HG02759 (cell line): Measurements from ENCODE around the gene ACTN2.

Source experiments
- ATAC-seq: cut with Tn5 transposase; IDR thresholded peaks from one replicate; pipeline ENCODE4 v1.9.1; 2021; ENCODE audit warnings: mild to moderate bottlenecking, moderate library complexity; ENCODE audit not compliant: unreplicated experiment

ACTN2 gene

GRCh38 chr1:236689713-236690569, 3.6 kb downstream of the ACTN2 start:
- ATAC-seq, result no peak

- ATAC-seq, result no peak
Measured at GRCh38 chr1:236691348-236691747, 5.0 kb downstream of the ACTN2 start.

DNA sequence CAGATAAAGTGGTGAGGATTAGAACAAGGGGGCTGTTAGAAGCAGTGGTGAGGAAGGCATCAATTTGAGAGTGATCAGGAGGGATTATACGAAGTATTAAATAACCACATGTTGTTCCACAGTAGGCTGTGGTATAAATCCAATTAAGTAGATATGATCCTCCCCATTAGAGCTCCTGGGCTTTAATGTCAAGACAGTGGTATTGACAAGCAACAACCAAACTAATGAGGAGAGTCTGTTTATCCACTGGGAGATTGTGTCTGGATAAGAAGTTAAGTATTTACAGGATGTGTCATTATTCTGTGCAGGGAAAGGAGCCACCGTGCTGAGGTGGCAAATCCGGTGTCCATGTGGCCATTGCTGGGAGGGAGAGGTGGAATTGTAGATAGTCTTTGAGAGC, 5.8 kb downstream of the ACTN2 start:
- no peak for ATAC-seq

DNA sequence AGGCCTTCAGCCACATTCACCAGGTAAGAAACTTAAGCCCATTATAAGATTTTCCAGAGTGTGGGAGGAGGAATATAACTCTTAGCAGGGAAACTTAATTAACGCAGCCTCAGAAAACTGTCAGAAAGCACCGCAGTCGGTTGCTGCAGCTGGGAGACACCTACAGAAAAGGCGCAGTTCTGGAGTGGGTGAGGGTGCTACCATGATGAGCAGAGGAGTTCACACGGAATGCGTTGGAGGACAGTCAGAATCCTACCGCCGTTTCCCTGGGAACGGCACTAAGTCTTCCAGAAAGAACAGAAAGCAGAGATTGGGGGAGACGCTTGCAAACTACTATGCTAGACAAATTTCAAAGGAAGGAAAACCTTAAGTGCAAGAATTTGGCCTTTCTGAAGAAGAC, 6.4 kb downstream of the ACTN2 start:
- ATAC-seq, result no peak

- no peak for ATAC-seq
Measured at GRCh38 chr1:236699366-236699765, 13.1 kb downstream of the ACTN2 start.

- ATAC-seq, result no peak
Measured at GRCh38 chr1:236700903-236701302, 14.6 kb downstream of the ACTN2 start.

GRCh38 chr1:236701782-236702181, 15.5 kb downstream of the ACTN2 start:
- ATAC-seq, result no peak

DNA sequence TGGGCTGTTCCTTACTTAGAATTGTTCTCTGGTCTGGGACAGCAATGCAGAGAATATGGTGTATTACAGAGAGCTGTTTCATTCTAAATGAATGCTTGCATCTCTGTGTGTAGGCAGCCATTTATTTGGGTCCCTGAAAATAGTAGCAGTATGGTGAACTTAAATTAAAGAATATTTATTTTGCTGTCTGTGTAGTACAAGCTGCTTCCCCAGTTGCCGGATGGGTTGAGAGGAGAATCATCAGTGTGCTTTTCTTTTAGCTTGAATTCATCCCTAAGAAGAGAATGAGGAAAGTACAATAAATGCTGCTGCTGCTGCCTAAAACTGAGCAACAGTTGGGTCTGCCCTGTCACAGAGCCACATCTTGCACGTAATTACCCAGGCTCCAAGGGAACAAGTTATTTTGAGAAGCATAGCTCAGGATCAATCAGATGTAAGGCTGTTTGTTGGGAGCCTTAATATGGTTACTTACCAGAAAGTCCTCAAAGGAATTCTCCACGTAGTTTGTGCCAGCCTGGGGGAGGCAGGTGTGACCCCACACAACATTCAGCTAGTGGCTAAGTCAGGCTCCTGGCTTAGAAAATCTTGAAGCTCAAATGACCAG, 16.6 kb downstream of the ACTN2 start:
- ATAC-seq, result no peak

DNA sequence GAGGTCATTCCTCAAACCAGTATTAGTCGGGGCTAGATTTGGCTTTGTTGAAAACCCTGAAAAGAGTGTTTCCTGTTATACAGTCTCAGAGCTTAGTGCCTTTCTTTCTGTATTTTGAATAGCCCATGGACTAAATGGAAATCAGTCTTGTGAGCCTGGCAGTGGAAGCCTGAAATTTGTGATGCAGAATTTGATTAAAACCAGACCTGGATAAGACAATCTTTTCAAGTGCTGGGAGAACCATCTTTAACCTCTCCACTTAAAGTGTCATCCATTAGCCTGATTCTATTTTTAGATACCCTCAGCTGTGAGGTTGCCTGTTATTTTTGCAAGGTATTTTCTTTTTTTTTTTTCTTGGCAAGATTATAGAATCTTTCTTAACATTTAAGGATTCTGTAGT, 19.5 kb downstream of the ACTN2 start:
- ATAC-seq, result no peak

GRCh38 chr1:236706183-236706582, 19.9 kb downstream of the ACTN2 start:
- ATAC-seq, result no peak

DNA sequence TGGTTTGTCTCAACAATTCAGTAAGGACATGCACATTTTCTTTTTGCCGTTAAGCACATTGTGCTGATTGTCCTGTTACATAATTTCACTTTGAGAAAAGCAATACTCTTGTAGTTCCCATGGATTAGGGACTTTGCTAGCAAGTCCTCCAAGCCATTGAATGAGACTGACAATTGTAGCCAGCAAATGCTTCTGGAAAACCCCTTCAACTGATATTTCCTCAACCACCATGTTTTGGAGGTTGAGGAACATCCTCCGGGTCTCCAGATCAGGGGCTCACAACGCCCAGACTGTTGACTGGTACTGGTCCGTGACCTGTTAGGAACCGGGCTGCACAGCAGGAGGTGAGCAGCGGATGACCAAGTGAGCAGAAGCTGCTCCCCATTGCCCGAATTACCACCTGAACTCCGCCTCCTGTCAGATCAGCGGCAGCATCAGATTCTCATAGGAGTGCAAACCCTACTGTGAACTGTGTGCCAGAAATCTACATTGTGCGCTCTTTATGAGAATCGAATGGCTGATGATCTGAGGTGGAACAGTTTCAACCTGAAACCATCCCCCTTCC, 24.1 kb downstream of the ACTN2 start:
- ATAC-seq, result no peak

- no peak for ATAC-seq
Measured at GRCh38 chr1:236716160-236716559, 29.9 kb downstream of the ACTN2 start.

GRCh38 chr1:236717811-236718210, 31.5 kb downstream of the ACTN2 start:
- ATAC-seq, result no peak

DNA sequence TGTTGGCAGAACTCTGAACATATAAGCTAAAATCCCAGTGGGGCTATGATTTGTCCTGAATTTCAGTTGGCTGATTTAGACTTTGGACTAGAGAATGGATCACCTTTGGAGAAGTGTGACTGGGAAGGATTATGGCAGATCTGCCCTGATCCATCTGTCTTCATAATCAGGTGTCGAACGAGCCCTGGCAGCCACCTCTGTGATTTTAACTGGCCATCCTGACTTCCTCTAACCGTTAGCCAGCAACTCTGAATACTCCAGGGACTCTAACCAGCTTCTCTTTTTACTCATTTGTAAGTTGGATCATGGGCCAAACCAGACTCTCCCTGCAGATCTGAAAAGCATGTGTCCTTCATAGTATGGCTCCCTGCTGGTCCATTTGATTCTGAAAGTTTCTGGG, 32.0 kb downstream of the ACTN2 start:
- ATAC-seq, result no peak

DNA sequence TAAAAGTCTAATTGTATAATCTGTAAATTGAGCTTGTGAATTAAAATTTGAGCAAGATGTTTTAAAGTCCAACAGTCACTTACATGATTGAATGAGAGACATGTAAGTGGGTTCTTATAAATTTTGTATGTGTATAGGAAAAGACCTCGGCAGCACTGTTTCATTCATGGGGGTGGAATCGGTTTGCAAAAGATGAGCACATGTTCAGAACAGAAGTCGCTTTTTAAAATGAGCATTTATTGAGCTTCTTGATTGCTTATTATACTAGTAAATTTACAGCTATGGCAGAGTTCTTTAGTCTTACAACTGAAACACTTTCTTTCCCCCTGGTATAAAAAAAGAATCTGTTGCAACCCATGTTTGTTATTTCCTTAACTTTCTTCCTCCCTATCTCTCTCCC, 33.9 kb downstream of the ACTN2 start:
- ATAC-seq, result no peak

- no peak for ATAC-seq
Measured at GRCh38 chr1:236720611-236721010, 34.3 kb downstream of the ACTN2 start.

- no peak for ATAC-seq
Measured at GRCh38 chr1:236724049-236724448, 37.8 kb downstream of the ACTN2 start.

- ATAC-seq, result no peak
Measured at GRCh38 chr1:236724506-236724905, 38.2 kb downstream of the ACTN2 start.

DNA sequence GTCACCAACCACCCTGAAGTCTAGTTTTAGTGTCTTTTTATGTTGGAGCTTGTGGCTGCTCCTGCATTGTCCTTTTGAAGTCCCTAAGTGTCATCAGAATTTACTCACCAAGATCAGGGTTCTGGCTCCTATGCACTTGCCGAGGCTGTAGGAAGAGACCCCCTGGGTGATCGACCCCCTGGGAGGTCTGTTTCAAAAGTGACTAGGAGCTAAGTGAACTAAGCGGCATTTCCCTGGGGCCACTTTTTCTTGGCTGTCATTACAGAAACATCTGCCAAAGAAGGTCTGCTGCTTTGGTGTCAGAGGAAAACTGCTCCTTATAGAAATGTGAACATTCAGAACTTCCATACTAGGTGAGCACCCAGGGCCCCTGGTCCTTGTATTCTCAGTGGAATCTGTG, 39.4 kb downstream of the ACTN2 start:
- ATAC-seq, result no peak

DNA sequence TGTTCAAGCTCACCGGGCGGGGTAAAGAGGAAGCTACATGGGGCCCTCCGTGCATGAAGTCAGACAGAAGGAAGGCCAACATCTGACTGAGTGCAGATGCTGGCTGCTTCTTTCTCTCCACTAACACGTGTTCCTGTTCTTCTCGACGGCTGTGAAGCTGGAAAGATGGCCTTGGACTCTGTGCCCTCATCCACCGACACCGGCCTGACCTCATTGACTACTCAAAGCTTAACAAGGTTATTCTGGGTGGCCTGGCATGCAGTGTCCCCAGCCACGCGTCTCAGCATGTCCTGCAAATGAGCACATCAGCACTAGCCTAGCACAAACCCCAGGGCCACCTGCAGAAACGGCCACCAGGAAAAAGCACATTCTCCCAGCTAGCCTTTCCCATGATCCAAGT, 41.2 kb downstream of the ACTN2 start:
- ATAC-seq, result no peak

DNA sequence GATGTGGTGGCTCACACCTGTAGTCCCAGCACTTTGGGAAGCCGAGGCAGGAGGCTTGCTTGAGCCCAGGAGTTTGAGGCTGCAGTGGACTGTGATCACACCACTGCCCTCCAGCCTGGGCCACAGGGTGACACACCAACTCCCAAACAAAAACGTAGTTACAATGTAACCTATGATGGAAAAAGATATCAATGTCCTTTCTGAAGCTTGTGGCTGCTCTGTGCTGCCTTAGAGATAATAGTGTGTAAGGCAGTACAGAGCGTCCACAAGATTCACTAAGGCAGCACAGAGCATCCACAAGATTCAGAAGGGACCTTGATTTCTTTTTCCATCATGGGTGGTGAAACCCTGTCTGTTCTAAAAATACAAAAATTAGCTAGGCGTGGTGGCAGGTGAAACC, 42.5 kb downstream of the ACTN2 start:
- no peak for ATAC-seq

DNA sequence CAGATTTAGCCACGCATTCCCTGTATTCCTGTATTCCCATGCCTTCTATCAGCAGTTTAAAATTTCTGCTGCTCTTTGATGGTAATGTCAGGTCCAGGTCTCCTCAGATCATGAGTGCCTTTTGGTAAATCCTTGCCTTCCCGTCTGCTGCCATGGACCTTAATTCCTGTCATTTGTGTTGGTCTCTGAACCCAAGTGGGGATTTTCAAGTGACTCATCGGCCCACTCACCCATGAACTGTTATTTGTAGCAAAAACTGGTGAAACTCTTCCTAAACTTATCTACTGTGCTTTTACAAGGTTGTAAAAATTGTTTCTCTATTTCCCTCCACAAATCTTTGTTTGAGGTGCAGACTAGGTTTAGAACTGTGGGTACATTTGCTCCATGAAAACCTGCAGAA, 47.4 kb downstream of the ACTN2 start:
- ATAC-seq, result peak; percentile 60
